Stimulated activated CD8-positive, alpha-beta memory T cell treated with anti-CD3 and anti-CD28 coated beads, Interleukin-7, amount 100 ng/mL, for 24 hours (primary cell): ENCODE data around the gene GNPDA1.
"Not testable (repeated sequence)": the region's sequence is repeated elsewhere in the genome, so short reads cannot be mapped to it uniquely, and the experiment has no call there.

Source experiments
- DNase-seq: peaks from one replicate; pipeline ENCODE4 v3.0.0-alpha.2; 2020; ENCODE audit warnings: low read depth

GNPDA1 gene

DNA sequence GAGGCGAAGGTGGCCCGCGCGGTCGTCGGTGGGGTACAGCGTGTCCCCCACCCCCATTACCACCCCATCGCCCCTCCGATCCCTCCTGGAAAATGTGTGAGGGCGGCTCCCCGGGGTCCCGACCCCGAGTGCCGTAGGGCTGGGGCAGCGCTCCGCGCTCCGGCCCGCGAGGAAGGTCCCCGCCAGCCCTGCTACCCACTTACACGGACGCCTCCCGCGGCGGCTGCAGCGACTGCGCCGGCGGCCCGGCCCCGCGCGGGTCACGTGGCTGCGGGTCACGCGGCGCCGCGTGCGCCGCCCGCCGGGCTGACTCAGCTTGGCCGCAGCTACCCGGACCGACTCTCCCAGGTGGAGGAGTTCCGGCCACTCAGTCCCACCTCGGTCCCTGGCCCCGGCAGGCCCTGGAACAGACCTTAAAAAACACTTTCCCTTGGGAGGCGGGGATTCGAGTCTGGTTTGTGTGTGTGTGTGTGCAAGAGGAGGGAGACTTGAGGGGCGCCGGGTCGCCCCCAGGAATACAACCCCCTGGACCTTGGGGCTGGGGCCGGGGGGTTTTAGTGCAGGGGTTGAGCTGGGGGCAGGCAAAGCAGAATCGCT lies at the start of gene GNPDA1:
Gene GNPDA1 (minus strand): TSS at position 236 of the 597 bp plus-strand sequence. CDS start 992 bp downstream, outside the sequence.
- DNase-seq, result peak; percentile 31

DNA sequence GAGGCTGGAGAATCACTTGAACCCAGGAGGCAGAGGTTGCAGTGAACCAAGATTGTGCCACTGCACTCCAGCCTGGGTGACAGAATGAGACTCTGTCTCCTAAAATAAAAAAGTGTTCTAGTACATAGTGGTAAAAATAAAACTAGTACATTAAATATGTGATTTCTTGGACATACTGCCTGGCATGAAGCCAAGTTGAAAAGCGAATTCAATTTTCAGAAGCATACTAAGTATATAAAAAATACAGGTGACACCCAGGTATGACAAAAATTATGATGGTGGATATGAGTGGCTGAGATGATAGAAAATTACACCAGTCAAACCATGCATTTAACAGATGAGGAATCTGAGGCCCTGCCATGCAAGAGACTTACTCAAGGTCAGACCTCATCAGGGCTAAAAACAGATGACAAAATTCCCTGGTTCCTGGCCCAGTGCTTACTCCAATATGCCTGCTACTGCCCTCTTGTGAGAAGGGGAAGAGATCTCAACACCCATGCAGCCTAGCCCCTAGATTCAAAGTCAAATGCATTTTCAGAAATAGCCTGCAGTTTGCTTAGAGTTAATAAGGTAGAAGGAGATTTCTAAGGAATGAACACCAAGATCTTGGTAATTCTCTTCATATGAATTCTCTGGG lies 46.6 kb upstream of the GNPDA1 start:
- DNase-seq, result no peak

DNA sequence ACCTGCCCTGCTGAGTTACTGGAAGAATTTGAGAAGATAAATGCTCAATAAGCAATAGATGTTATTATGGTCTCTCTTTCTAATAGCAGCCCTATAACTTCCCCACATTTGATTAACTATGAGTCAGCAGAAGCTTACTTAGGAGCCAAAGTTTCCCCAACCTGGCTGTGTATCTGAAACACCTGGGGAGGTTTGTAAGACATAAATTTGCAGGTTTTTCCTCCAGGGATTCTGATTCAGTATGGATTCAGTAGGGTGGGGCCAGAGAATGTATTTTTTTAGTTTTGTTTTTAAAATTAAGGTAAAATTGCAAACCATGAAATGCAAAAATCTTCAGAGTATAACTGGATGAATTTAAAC lies 44.9 kb upstream of the GNPDA1 start:
- no peak for DNase-seq

DNA sequence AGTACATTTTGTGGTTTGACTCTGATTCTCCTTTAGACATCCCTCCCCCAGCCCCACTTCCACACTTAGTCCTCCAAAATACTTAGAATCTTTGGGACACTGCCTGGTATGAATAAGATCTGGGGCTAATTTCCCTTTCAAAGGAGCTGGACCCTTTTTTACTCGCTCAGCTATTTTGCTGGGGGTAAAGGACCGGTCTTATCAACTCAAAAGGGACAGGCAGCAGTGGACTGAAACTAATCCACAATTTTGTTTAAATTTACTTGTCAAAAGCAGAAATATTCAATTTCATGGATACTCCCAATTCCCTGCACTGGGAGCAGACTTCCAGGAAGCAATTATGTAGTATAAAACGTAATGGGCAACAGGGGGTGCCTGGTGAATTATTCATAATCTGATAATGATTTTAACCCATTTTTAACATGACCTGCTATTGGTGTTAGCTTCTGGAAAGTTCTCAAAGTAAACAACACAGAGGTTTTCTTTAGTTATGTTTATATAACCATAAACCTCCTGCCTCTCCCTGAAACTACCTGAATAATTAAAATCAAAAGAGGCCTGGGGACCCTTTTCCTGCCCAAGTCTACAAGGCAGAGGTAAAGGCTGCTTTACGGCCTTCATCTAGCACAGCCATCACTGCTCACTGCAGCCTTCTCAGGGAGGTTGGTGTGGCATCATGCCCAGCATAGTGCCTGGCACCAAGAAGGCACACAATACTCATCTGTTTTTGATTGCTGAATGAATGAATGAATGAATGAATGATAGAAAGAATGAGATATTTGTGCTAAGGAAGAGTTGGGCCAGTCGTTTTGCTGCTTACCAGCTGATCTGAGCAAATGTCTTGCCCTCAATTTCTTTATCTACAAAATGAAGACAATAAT lies 44.2 kb upstream of the GNPDA1 start:
- no peak for DNase-seq

DNA sequence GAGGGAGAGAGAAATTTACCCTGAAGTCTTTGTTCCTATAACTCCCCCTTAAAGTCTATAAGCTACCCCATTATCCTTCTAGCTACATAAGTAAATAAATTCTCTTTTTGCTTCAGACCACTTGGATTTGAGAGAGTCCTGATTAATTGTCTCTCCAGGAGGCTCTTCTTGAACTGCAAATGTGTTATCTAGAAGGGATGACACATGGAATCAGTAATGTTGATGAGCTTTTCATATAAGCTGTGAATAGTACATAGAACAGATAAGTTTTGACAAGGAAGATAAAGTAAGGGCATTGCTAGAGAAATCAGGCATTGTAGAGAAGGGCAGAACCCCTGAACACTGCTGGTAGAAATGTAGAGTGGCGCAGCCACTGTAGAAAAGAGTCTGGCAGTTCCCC lies 42.5 kb upstream of the GNPDA1 start:
- DNase-seq, result no peak

DNA sequence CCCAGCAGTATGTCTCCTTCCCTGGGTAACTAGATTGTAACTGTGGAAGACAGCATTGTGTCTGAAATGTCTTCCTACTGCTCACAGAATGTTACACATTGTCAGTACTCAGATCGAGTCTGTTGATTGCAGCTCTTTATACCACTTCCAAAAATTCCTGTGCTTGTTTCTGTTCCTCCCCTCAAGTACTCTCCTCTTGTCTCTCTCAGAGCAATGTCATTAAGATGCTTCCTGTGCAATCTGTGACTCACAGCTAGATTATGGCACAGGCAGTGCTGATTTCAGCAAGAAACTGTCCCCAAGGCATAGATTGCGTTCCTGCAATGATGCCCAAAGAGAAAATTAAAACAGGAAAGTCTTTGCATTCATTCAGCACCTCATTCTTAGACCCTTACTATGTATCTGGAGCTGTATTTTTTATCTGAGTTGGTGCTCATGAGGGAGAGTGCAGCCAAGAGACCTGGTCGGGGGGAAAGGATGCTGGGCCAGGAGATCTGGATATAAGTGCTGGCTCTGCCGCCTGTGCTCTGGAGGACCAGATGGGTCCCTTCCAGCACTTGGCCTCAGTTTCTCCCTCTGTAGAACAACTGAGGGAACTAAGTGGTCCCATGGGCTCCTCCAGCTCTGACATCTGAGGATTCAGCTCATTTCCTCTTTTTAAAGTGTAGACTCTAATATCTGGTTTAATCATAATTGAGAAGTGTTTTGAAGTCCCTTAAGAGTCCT lies 40.8 kb upstream of the GNPDA1 start:
- DNase-seq, result no peak

DNA sequence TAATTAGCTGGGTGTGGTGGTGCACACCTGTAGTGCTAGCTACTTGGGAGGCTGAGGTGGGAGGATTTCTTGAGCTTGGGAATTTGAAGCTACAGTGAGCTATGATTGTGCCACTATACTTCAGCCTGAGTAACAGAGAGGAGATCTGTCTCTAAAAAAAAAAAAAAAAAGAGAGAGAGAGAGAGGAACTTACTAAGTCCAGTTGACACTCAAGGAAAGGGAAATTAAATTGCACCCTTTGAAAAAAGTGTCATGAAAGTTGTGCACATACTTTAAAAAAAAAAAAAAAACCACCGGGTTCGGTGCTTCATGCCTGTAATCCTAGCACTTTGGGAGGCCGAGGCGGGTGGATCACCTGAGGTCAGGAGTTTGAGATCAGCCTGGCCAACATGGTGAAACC lies 39.2 kb upstream of the GNPDA1 start:
- not testable (repeated sequence) for DNase-seq

DNA sequence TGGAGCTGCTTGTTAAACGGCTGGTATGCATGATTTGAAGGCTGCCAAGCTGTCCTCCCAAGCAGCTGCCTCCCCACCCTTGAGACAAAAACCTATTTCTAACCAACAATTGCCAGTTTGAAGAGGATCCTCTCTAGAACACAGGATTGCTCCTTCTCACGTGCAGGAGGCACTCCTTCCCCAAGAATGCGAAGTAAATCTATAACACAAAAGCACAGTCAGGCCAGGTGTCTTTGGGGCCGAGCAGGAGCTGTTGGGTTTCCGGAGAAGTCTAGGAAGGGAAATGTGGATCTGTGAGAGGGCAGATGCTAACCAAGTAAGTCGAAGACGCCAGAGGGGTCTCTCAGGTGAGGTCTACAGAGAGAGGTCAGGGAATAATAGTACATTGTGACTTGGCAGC lies 35.4 kb upstream of the GNPDA1 start:
- no peak for DNase-seq

DNA sequence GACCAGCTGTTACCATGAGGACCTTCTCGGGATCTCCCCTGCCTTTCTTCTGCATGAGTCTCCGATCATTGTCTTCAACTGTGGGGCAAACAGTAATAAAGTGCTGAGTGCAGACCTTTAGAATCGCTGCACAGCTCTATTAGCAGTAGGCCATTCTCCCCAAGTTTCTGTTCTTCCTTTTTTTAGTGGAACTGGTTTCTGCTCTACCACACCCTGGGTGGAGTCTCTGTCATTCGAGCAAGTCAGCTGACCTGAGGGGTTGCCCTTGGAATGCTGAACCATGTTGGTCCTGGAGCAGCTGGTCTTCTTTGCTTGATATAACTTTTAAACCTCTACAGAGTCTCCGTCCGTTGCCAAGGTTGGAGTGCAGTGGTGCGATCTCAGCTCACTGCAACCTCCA lies 33.4 kb upstream of the GNPDA1 start:
- DNase-seq, result no peak

DNA sequence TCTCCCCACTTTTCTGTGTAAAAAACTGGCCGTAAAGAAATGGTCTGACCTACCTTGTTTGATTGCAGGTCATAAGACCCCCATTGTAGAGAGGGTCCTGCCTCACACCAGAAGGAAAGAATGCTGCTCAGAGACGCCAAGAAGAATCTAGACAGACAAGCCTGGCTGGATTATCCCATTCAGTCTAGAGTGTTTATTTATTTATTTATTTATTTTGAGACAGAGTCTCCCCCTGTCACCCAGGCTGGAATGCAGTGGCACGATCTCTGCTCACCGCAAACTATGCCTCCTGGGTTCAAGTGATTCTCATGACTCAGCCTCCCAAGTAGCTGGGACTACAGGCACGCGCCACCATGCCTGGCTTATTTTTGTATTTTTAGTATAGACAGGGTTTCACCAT lies 28.1 kb upstream of the GNPDA1 start:
- DNase-seq, result not testable (repeated sequence)

DNA sequence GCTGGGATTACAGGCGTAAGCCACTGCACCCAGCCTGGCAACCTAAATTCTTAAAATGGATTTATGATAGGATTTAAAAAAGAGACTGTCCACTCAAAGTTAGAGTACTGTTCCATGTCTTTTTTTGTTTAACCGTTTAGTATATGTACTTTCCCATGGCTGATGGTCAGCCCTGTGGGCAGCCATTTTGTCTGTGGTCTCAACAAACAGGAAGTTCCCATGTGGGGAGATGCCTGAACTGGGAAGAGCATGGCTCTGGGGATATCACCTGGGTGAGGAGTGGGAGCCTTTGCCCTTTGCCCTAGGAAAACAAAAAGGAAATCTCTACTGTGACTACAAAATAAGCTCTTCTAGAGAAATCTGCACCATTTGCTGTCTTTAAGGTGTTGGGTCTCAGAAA lies 27.5 kb upstream of the GNPDA1 start:
- no peak for DNase-seq

DNA sequence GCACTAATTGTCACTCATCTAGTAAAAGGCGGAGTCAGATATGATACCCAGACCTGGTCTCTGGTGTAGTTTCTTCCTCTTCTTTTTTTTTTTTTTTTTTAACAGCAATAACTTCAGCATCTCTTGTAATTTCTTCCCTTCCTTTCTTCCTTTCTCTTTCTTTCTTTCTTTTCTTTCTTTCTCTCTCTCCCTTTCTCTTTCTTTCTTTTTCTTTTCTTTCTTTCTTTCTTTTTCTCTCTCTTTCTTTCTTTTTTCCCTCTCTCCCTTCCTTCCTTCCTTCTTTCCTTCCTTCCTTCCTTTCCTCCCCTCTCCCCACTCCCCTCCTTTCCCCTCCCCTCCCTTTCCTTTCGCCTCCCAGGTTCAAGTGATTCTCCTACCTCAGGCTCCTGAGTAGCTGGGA lies 25.9 kb upstream of the GNPDA1 start:
- no peak for DNase-seq

DNA sequence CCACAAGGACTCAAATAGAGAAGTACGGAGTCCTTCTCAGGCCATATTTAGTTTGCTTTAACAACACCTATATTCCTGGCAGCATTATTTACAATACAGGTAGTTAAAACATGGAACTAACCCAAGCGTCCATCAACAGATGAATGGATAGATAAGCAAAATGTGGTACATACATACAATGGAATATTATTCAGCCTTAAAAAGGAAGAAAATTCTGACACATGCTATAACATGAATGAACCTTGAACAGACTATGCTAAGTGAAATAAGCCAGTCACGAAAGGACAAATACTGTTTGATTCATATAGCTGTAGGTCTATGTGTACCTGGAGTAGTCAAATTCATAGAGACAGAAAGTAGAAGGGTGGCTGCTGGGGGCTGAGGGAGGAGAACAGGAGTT lies 24.8 kb upstream of the GNPDA1 start:
- DNase-seq, result not testable (repeated sequence)

DNA sequence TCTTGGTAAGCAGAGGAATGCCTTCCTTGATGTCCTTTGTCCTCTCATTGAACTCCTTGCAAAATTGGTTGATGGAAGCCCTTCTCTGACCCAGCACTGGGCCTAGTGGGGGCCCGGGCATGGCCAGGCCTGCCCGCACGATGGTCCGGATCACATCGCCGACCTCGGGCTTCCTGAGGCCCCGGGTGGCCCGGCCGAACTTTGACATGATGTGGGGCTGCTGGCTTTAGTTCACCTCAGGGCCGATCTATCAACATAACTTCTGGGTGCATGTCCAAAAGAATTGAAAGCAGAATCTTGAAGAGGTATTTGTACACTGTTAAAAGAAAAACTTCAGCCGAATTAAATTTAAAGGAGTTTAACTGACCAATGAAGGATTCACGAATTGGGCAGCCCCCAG lies 24.1 kb upstream of the GNPDA1 start:
- DNase-seq, result no peak

DNA sequence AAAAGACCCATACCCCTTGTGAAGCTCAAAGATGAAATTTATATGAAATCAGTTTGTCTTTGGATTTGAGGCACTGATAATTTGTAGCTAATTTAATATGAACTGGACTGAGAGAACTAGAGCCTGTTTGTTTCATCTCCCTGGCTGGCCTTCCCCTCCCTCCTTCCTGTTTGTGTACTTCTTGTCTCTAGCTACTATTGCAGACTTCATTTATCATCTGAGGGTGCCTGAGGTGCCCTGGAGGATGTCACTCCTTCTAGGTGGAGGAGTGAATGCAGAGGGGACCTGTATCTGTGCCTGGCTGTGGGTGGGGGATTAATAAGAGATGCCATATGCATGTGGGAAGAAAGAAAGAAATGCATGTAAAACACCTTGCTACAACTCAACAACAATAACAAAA lies 22.2 kb upstream of the GNPDA1 start:
- no peak for DNase-seq

DNA sequence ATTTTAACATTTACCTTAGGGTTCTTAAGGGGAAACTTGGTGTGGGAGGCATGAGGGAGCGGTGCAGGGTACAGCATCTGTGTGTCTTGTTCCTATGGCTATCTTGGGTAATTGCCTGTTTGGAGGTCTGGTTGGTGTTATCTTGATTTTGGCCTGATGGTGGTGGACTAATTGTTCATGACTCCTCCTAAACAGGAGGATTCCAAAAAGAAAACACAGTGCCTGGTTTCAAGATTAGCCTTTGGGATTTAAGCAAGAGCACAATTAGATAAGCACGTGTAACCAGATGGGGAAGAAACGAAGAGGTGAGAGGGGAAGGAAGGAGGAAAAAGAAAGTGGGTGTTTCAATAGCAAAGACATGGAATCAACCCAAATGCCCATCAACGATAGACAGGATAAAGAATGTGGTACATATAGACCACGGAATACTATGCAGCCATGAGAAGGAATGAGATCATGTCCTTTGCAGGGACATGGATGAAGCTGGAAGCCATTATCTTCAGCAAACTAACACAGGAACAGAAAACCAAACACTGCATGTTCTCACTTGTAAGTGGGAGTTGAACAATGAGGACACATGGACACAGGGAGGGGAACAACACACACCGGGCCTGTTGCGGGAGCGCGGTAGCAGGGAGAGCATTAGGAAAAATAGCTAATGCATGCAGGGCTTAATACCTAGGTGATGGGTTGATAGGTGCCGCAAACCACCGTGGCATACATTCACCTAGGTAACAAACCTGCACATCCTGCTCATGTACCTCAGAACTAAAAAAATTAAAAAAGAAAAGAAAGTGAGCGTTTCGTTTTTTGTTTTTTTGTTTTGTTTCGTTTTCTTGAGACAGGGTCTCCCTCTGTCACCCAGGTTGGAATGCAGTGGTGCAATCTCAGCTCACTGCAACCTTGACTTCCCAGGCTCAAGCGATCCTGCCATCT lies 21.1 kb upstream of the GNPDA1 start:
- not testable (repeated sequence) for DNase-seq

DNA sequence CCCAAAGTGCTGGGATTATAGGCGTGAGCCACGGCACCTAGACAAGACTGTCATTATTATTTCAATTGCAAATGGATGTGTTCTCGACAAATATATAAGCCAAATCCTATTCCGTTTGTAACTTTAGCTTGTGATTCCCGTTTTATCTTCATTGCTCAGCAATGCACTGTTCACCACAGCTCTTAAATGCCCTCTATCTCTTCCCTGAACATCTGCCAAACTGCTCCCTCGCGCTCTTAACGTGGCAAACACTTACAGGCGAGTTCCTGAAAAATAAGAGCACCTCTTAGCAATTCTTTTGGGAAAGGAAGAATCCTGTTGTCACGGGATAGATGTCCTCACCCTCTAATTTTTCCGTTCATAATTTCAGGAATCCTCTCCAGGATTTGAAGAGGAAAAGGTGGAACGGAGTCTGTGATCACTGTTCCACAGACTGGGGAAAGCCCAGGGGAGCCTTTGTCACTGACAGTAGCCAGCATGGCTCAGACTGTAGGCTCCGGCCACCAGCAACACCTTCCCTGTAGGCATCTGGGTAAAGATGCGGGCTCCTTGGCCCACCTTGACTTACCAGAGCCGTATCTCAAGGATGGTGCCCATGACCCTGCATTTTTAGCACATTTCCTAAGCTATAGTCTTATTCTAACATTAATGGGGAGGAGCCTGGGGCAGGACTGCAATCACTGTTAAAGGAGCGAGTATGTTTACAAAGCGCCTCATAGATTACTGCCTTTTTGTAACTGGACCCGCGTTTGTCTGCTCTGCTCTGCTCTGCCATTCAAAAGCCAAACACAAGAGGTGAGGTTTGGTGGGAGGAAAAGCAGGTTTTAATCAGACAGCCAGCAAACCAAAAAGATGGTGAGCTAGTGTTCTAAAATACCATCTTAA lies 20.2 kb upstream of the GNPDA1 start:
- DNase-seq, result no peak

DNA sequence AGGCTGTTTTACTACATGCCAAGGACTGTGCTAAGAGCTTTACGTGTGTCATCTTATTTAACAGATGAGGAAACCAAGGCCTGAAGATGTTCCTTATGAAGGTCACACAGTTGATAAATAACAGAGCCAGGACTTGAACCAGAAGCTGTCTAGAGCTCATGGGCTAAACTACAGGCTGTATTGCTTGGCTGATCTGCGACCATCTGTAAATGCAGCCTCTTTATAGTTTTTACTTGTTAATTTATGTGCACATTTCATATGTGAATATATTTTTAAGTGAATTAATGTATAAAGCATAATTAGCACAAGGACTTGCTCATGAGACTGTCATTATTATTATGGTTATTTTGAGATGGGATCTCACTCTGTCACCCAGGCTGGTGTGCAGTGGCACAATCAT lies 19.3 kb upstream of the GNPDA1 start:
- no peak for DNase-seq

DNA sequence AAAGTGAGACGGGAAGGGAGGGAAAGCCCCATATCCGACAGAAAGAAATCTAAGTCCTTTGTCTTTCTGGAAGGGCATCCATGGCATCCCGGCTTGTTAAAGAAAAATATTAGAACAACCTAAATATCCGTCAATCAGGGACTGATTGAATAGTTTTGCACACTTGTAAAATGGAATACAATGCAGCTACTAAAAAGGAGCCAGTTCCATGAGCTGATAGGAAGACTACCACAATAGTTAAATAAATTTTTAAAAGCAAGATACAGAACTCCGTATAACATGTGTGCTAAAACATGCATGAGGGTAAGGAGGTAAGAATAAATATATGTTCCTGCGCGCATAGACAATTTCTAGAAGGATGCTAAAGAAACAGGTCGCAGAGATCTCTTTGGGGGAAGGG lies 12.8 kb upstream of the GNPDA1 start:
- DNase-seq, result no peak

DNA sequence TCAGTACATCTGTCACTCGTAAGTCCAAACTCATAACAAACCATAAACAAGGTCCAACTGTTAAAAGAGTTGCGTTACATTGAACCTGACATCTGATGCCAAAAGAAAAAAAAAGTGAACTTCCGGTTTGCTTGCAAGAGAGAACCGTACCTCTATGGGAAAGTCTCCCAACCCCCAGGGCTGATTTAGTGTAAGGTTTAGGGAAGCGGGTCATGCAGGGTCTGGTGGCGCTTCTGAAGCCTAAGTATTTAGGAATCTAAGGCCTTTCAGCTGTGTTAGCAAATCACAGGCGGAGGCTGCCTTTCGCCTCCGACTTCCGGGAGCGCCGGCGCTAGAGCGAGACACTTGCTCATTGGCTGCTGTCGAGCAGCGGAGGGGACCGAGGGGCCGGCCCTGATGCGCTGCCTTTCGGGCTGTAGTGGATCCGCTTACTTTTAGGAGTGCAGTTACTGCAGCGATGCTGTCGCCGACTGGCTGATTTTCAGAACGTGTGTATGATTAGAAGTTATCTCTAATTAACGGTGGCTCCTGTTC lies 12.0 kb upstream of the GNPDA1 start:
- DNase-seq, result peak; percentile 65
